Natural killer cell treated with Interleukin-12 subunit alpha and Interleukin-12 subunit beta and Interleukin-15 and Interleukin-18, amount 100 ng/mL, for 72 hours (primary cell): Measurements from ENCODE around the gene SIRT7. TPM values are rescaled to one million over a fixed set of nuclear protein-coding genes. Genes with fewer than 3 reads are reported as not detected.

Source experiments
- ATAC-seq, 2 donors: fragments of 150-1000 bp; cut with Tn5 transposase in 1 of 2; sonication (Bioruptor Pico), chemical (Tn5 transposase) in 1 of 2; 2 replicates each; pipeline ENCODE4 v1.10.0; 2021
- DNase-seq: peaks from one replicate; pipeline ENCODE4 v3.0.0; 2022; ENCODE audit warnings: low spot score
- H3K27ac Mint-ChIP-seq, 2 donors: 1 replicate in 1 of 2; 2 replicates in 1 of 2; pipeline ENCODE4 v1.8.0; 2022; ENCODE audit warnings: mixed read lengths in 2 of 2, mild to moderate bottlenecking in 1 of 2, moderate library complexity in 1 of 2
- H3K27me3 Mint-ChIP-seq, 2 donors: 1 replicate in 1 of 2; 2 replicates in 1 of 2; pipeline ENCODE4 v1.8.0; 2022; ENCODE audit warnings: mixed read lengths in 2 of 2
- H3K36me3 Mint-ChIP-seq: one replicate; pipeline ENCODE4 v1.8.0; 2022; ENCODE audit warnings: mixed read lengths
- H3K4me1 Mint-ChIP-seq, 2 donors: 1 replicate in 1 of 2; 2 replicates in 1 of 2; pipeline ENCODE4 v1.8.0; 2022; ENCODE audit warnings: low read depth in 2 of 2, mixed read lengths in 2 of 2, mild to moderate bottlenecking in 1 of 2
- H3K4me3 Mint-ChIP-seq: one replicate; pipeline ENCODE4 v1.8.0; 2022; ENCODE audit warnings: mixed read lengths
- H3K9me3 Mint-ChIP-seq: 2 replicates; pipeline ENCODE4 v1.8.0; 2022; ENCODE audit warnings: mixed read lengths
- total RNA-seq, 2 donors: library from RNA; stranded (reverse); gene quantifications; one replicate each; pipeline ENCODE4 v1.2.3, GENCODE V29; 2022

The SIRT7 gene
- total RNA-seq, 2 donors from 2014 or later = 69.4 to 77.6 TPM

GRCh38 chr17:81871387-81872230, 46.4 kb downstream of the SIRT7 start:
- Mint-ChIP-seq H3K36me3 (no peaks in the 10 kb centered on the region), H3K4me1 (peaks cover 16 to 23% of the 10 kb centered on the region in 2 donors), H3K9me3 (no peaks in the 10 kb centered on the region), H3K27ac (peak overlapping the region; percentile 79 to 84), H3K4me3 (peak overlapping the region; percentile 79), H3K27me3 (no peaks in the 10 kb centered on the region)
- DNase-seq (peak; percentile 97), ATAC-seq (peak in 1 of 2 donors; percentile 2)

- Mint-ChIP-seq H3K27ac (peak within 1 kb of the TSS; percentile 86 to 88), H3K4me1 (peaks cover 16 to 23% of the 10 kb centered on the region in 2 donors), H3K27me3 (no peaks in the 10 kb centered on the region), H3K36me3 (no peaks in the 10 kb centered on the region), H3K4me3 (peak within 1 kb of the TSS; percentile 87), H3K9me3 (no peaks in the 10 kb centered on the region)
- DNase-seq (no peak), ATAC-seq (peak; percentile 80 to 89)
Observed at GRCh38 chr17:81870981-81871386, 47.0 kb downstream of the SIRT7 start, which contains the start of gene ARHGDIA. TSS of gene ARHGDIA (minus strand) at chr17:81871337. CDS start at chr17:81869930, 1,407 bp downstream.

GRCh38 chr17:81870131-81870980, 47.6 kb downstream of the SIRT7 start:
- Mint-ChIP-seq H3K27ac (peak overlapping the region; percentile 86 to 88), H3K36me3 (no peaks in the 10 kb centered on the region), H3K4me3 (peak overlapping the region; percentile 87), H3K4me1 (peaks cover 16 to 26% of the 10 kb centered on the region in 2 donors), H3K27me3 (no peaks in the 10 kb centered on the region), H3K9me3 (no peaks in the 10 kb centered on the region)
- no peak for DNase-seq
- peak; percentile 48 to 57 for ATAC-seq

- Mint-ChIP-seq H3K4me3 (peak overlapping the region; percentile 87), H3K9me3 (no peaks in the 10 kb centered on the region), H3K27ac (peak overlapping the region; percentile 86 to 88), H3K36me3 (no peaks in the 10 kb centered on the region), H3K4me1 (peaks cover 16 to 32% of the 10 kb centered on the region in 2 donors), H3K27me3 (no peaks in the 10 kb centered on the region)
- no peak for DNase-seq
- no peak for ATAC-seq
Observed at GRCh38 chr17:81869221-81870130, 48.5 kb downstream of the SIRT7 start.

GRCh38 chr17:81868674-81869220, 49.2 kb downstream of the SIRT7 start:
- no peaks in the 10 kb centered on the region for H3K36me3 Mint-ChIP-seq
- H3K27ac Mint-ChIP-seq = peak overlapping the region; percentile 53 to 86
- peaks cover 17 to 33% of the 10 kb centered on the region in 2 donors for H3K4me1 Mint-ChIP-seq
- no peaks in the 10 kb centered on the region for H3K9me3 Mint-ChIP-seq
- DNase-seq (no peak), ATAC-seq (no peak)
- H3K4me3 Mint-ChIP-seq = peak overlapping the region; percentile 87
- H3K27me3 Mint-ChIP-seq = no peaks in the 10 kb centered on the region

- Mint-ChIP-seq H3K9me3 (no peaks in the 10 kb centered on the region), H3K27ac (peak overlapping the region in 1 of 2 donors; percentile 53), H3K27me3 (no peaks in the 10 kb centered on the region), H3K36me3 (no peaks in the 10 kb centered on the region), H3K4me1 (peaks cover 21 to 39% of the 10 kb centered on the region in 2 donors), H3K4me3 (peak overlapping the region; percentile 50)
- DNase-seq = no peak
- ATAC-seq = no peak
Observed at GRCh38 chr17:81867991-81868673, 49.8 kb downstream of the SIRT7 start.

GRCh38 chr17:81867170-81867990, 50.6 kb downstream of the SIRT7 start:
- DNase-seq (no peak), ATAC-seq (no peak)
- peaks cover 19 to 41% of the 10 kb centered on the region in 2 donors for H3K4me1 Mint-ChIP-seq
- peaks cover 5% of the 10 kb centered on the region for H3K36me3 Mint-ChIP-seq
- H3K27ac Mint-ChIP-seq = peak overlapping the region; percentile 53 to 59
- peak overlapping the region; percentile 50 for H3K4me3 Mint-ChIP-seq
- H3K9me3 Mint-ChIP-seq = no peaks in the 10 kb centered on the region
- H3K27me3 Mint-ChIP-seq = no peaks in the 10 kb centered on the region

GRCh38 chr17:81866440-81867169, 51.4 kb downstream of the SIRT7 start:
- peaks cover 14 to 41% of the 10 kb centered on the region in 2 donors for H3K4me1 Mint-ChIP-seq
- ATAC-seq = no peak
- H3K4me3 Mint-ChIP-seq = no peak overlapping the region

GRCh38 chr17:81865733-81866439, 52.1 kb downstream of the SIRT7 start:
- Mint-ChIP-seq H3K27me3 (no peaks in the 10 kb centered on the region), H3K4me1 (peaks cover 18 to 45% of the 10 kb centered on the region in 2 donors), H3K36me3 (peaks cover 5% of the 10 kb centered on the region), H3K4me3 (no peak overlapping the region), H3K9me3 (no peaks in the 10 kb centered on the region), H3K27ac (peak overlapping the region in 1 of 2 donors; percentile 73)
- DNase-seq = no peak
- ATAC-seq = no peak

More at GRCh38 chr17:81866440-81867169, 51.4 kb downstream of the SIRT7 start:
- Mint-ChIP-seq H3K27me3 (no peaks in the 10 kb centered on the region), H3K36me3 (peaks cover 5% of the 10 kb centered on the region), H3K9me3 (no peaks in the 10 kb centered on the region), H3K27ac (peak overlapping the region in 1 of 2 donors; percentile 59)
- DNase-seq = no peak

- peaks cover 18 to 47% of the 10 kb centered on the region in 2 donors for H3K4me1 Mint-ChIP-seq
- no peak overlapping the region for H3K4me3 Mint-ChIP-seq
- H3K36me3 Mint-ChIP-seq = peaks cover 5% of the 10 kb centered on the region
- DNase-seq = no peak
- no peaks in the 10 kb centered on the region for H3K27me3 Mint-ChIP-seq
- no peak for ATAC-seq
- H3K27ac Mint-ChIP-seq = peak overlapping the region in 1 of 2 donors; percentile 73
- H3K9me3 Mint-ChIP-seq = no peaks in the 10 kb centered on the region
Observed at GRCh38 chr17:81865358-81865732, 52.6 kb downstream of the SIRT7 start.
